ENCODE results near the gene PLCB1. TPM values are rescaled to one million over a fixed set of nuclear protein-coding genes. Genes with fewer than 3 reads are reported as not detected.
"Not testable (repeated sequence)": the region's sequence is repeated elsewhere in the genome, so short reads cannot be mapped to it uniquely, and the experiment has no call there.

Gene PLCB1
- total RNA-seq, 1 donor from 2014 or later, result 10.8 TPM

DNA sequence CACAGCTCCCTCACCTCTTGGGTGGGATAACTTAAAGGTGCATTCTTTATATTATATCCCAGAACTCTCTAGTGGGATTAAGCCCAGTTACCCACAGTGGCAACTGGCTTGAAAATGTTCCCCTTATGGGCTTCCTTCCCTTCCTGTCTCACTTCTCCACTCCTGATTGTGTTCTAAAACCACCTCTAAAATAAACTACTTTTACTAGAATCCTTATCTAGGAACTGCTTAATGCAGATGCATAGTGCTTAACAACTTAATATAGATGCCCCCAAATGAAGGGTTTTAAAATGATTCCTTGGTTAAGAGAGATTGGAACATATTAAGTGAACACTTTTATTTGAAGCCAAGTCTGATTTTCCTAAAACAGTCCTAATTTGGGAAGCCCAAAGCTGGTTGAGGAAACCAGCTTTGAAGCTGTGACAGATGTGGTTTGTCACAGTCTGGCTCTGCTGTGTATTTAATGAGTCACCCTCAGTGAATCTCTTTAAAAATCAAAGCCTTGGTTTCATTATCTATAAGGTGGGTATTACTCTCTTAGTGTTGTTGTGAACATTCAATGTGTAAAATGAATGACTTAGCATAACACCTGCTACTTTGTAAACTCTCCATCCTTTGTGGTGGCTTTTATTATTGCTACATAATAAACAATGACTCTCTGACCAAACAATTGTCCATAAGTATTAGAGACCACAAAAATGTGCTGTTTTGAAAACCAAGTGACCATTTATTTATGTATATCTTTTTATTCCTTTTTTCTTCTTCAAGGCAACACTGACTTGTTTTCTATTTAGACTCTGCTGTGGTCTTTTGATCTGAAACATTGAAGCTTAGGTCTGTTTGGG is 24.4 kb downstream of the PLCB1 start:
- peak overlapping the region; percentile 73 for H3K27ac Mint-ChIP-seq (ENCODE audit: unreplicated experiment)
- H3K36me3 Mint-ChIP-seq (ENCODE audit: low read depth), result peaks cover 4% of the 10 kb centered on the region
- H3K9me3 Mint-ChIP-seq (ENCODE audit: low read depth), result peaks cover 7% of the 10 kb centered on the region
- H3K4me1 Mint-ChIP-seq (ENCODE audit: low read depth), result peaks cover 62% of the 10 kb centered on the region
- no peak overlapping the region for H3K4me3 Mint-ChIP-seq (ENCODE audit: unreplicated experiment)
- no peak for DNase-seq (ENCODE audit: low spot score)
- TF ChIP-seq, protein P1, sequence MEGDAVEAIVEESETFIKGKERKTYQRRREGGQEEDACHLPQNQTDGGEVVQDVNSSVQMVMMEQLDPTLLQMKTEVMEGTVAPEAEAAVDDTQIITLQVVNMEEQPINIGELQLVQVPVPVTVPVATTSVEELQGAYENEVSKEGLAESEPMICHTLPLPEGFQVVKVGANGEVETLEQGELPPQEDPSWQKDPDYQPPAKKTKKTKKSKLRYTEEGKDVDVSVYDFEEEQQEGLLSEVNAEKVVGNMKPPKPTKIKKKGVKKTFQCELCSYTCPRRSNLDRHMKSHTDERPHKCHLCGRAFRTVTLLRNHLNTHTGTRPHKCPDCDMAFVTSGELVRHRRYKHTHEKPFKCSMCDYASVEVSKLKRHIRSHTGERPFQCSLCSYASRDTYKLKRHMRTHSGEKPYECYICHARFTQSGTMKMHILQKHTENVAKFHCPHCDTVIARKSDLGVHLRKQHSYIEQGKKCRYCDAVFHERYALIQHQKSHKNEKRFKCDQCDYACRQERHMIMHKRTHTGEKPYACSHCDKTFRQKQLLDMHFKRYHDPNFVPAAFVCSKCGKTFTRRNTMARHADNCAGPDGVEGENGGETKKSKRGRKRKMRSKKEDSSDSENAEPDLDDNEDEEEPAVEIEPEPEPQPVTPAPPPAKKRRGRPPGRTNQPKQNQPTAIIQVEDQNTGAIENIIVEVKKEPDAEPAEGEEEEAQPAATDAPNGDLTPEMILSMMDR (IDR thresholded peaks at IDR 0.05), result no peak
- no peaks in the 10 kb centered on the region for H3K27me3 Mint-ChIP-seq (ENCODE audit: low read depth)

DNA sequence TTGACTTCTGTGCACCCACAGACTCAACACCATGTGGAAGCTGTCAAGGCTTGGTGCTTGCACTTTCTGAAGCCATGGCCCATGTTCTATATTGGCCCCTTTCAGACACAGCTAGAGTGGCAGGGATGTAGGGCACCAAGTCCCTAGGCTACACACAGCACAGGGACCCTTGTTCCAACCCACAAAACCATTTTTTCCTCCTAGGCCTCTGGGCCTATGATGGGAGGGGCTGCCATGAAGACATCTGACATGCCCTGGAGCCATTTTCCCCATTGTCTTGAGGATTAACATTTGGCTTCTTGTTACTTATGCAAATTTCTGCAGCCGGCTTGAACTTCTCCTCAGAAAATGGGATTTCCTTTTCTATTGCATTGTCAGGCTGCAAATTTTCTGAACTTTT is 27.2 kb downstream of the PLCB1 start:
- H3K4me3 Mint-ChIP-seq (ENCODE audit: unreplicated experiment); H3K27me3 Mint-ChIP-seq (ENCODE audit: low read depth); H3K27ac Mint-ChIP-seq (ENCODE audit: unreplicated experiment); H3K36me3 Mint-ChIP-seq (ENCODE audit: low read depth); H3K9me3 Mint-ChIP-seq (ENCODE audit: low read depth); DNase-seq (ENCODE audit: low spot score): not testable (repeated sequence)
- H3K4me1 Mint-ChIP-seq (ENCODE audit: low read depth), result peaks cover 38% of the 10 kb centered on the region

DNA sequence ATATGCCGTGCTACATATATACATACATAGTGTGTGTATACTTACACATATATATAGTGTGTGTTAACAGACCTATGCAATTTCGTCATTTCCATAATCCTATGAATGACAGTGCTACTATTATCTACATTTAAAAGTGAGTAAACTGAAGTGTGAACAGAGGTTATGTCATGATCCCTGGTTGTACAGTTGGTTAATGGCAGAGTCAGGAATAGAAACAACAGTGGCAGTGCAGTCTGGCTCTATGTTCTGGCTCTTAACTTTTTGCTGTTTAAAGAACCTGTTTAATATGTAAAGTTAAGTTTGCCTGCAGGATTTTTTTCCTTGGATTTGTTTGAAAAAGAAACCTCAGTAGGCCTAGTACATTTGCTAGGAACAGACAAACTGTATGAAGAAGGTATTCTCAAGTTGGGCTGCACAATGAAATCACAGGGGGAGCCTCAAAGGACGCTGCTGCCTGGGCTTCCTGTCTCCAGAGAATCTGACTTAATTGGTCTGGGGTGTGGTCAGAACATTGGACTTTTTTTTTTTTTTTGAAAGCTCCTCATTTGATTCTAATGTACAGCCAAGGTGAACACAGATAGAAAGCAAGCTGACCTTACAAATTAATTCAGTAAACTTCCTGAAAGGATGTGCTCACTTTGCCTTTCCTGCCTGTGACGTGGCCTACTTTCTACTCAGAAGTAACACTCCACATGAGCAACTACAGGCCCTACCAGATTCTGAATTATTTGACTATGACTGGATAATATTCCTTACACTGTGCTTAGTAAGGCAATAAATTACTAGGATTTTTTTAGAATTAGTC is 29.4 kb downstream of the PLCB1 start:
- no peak overlapping the region for H3K4me3 Mint-ChIP-seq (ENCODE audit: unreplicated experiment)
- H3K36me3 Mint-ChIP-seq (ENCODE audit: low read depth), result peaks cover 4% of the 10 kb centered on the region
- peaks cover 16% of the 10 kb centered on the region for H3K4me1 Mint-ChIP-seq (ENCODE audit: low read depth)
- DNase-seq (ENCODE audit: low spot score), result no peak
- peaks cover 7% of the 10 kb centered on the region for H3K9me3 Mint-ChIP-seq (ENCODE audit: low read depth)
- TF ChIP-seq, protein P1 (IDR thresholded peaks at IDR 0.05), result no peak
- H3K27me3 Mint-ChIP-seq (ENCODE audit: low read depth), result no peaks in the 10 kb centered on the region
- peak overlapping the region; percentile 2 for H3K27ac Mint-ChIP-seq (ENCODE audit: unreplicated experiment)

DNA sequence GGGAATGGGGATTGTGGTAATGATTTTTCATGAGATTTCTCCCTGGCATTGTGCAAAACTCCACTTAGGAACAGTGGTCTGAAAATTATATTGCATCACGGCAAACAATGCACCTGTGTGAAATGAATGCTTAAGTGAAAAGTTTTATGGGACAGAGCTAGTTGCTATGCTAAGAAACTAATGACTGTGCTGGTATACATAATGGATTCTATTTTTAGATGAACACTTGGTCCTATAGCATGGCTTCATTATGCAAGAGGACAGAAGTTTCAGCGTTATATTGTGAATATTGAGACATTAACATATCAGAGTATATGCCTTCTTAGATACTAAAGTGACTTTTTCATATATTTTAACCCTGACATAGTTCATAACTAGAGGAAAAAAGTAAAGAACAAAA is 30.5 kb downstream of the PLCB1 start:
- Mint-ChIP-seq H3K9me3 (ENCODE audit: low read depth) (peaks cover 7% of the 10 kb centered on the region), H3K27me3 (ENCODE audit: low read depth) (no peaks in the 10 kb centered on the region), H3K4me1 (ENCODE audit: low read depth) (peaks cover 8% of the 10 kb centered on the region), H3K27ac (ENCODE audit: unreplicated experiment) (no peak overlapping the region), H3K4me3 (ENCODE audit: unreplicated experiment) (no peak overlapping the region), H3K36me3 (ENCODE audit: low read depth) (peaks cover 4% of the 10 kb centered on the region)
- TF ChIP-seq, protein P1 (IDR thresholded peaks at IDR 0.05), result no peak
- no peak for DNase-seq (ENCODE audit: low spot score)

DNA sequence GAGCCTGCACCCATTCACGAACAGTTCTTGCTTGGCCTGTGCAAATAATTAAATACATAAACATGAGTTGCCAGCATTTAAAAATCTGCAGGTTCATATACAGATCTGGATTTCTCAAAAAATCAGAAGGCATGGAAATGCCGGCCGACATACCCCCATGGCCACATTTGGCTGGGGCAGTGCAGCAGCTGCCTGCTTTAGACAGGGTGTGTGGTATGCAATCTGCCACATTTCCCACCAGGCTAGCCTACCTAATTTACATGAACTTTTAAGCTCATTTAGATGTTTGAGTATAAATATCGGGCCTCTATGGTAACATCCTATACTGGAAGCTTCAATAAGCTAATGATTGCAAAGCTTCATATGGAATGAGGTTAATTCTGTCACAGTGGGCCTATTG is 31.5 kb downstream of the PLCB1 start:
- TF ChIP-seq, protein P1 (IDR thresholded peaks at IDR 0.05), result no peak
- no peak overlapping the region for H3K27ac Mint-ChIP-seq (ENCODE audit: unreplicated experiment)
- H3K4me3 Mint-ChIP-seq (ENCODE audit: unreplicated experiment), result no peak overlapping the region
- no peaks in the 10 kb centered on the region for H3K27me3 Mint-ChIP-seq (ENCODE audit: low read depth)
- H3K9me3 Mint-ChIP-seq (ENCODE audit: low read depth), result peaks cover 2% of the 10 kb centered on the region
- H3K36me3 Mint-ChIP-seq (ENCODE audit: low read depth), result peaks cover 4% of the 10 kb centered on the region
- peaks cover 8% of the 10 kb centered on the region for H3K4me1 Mint-ChIP-seq (ENCODE audit: low read depth)
- DNase-seq (ENCODE audit: low spot score), result no peak

Measured in chondrocyte (in vitro differentiated cells).